Cardiac septum (tissue), 1 donor: ENCODE data around the gene TARBP2. TPM values are rescaled to one million over a fixed set of nuclear protein-coding genes. Genes with fewer than 3 reads are reported as not detected.

Experiments
- DNase-seq: peaks from one replicate; pipeline ENCODE4 v3.0.0-alpha.2; 2020; ENCODE audit warnings: low spot score
- intact Hi-C: fragments of 100-400 bp; cut with DNase I; formaldehyde crosslinking; loops from one replicate; pipeline ENCODE4 v1.14.0; 2022
- total RNA-seq: library from RNA; stranded (reverse); fragmentation: NEBNext Ultra II Directional; extraction: Animal tissue kit (Norgen Biotek cat#: 25700); gene quantifications from one replicate; pipeline ENCODE4 v1.2.1, GENCODE V29; 2021
- donor health status: DM: no; HTN: no; CAD: no.

TARBP2 gene
- total RNA-seq, 1 donor from 2014 or later: 11.6 TPM

GRCh38 chr12:53492188-53492587, 8.9 kb upstream of the TARBP2 start:
- intact Hi-C loops: no loop called here
- no peak for DNase-seq

GRCh38 chr12:53492830-53493609, 8.1 kb upstream of the TARBP2 start:
- DNase-seq: peak; percentile 98
- intact Hi-C loops: no loop called here

GRCh38 chr12:53493610-53494391, 7.3 kb upstream of the TARBP2 start:
- no peak for DNase-seq
- intact Hi-C loops: no loop called here

- intact Hi-C loops: no loop called here
- no peak for DNase-seq
These were observed 5.0 kb upstream of the TARBP2 start for GRCh38 chr12:53495903-53496751.

GRCh38 chr12:53496752-53497032, 4.4 kb upstream of the TARBP2 start:
- intact Hi-C loops: no loop called here
- no peak for DNase-seq

GRCh38 chr12:53497461-53497860, 3.6 kb upstream of the TARBP2 start:
- DNase-seq: no peak
- intact Hi-C loops: no loop called here

- intact Hi-C loops: no loop called here
- DNase-seq: no peak
These were observed 2.9 kb upstream of the TARBP2 start for GRCh38 chr12:53498235-53498630.

- intact Hi-C loops: no loop called here
- peak; percentile 84 for DNase-seq
These were observed 1.6 kb upstream of the TARBP2 start, which contains the start of gene MAP3K12 for GRCh38 chr12:53499266-53500141. MAP3K12 (minus strand) TSS chr12:53499458; CDS start chr12:53487391, 12,067 bp downstream.

- DNase-seq: no peak
- intact Hi-C loops: no loop called here
These were observed 824 bp upstream of the TARBP2 start for GRCh38 chr12:53500142-53500775.

GRCh38 chr12:53501615-53502181, 615 bp downstream of the TARBP2 start:
- intact Hi-C loops: loop anchor here (1.0 kb wide), 1 partner anchor 49 kb away; the partner anchor contains the start of gene PCBP2
- no peak for DNase-seq

GRCh38 chr12:53502331-53502730, 1.2 kb downstream of the TARBP2 start:
- DNase-seq: no peak
- intact Hi-C loops: no loop called here

GRCh38 chr12:53502983-53503728, 2.1 kb downstream of the TARBP2 start:
- no peak for DNase-seq
- intact Hi-C loops: no loop called here

GRCh38 chr12:53504004-53504920, 3.2 kb downstream of the TARBP2 start:
- intact Hi-C loops: no loop called here
- DNase-seq: no peak

- DNase-seq: no peak
- intact Hi-C loops: no loop called here
These were observed 4.0 kb downstream of the TARBP2 start for GRCh38 chr12:53505086-53505485.

- no peak for DNase-seq
- intact Hi-C loops: no loop called here
These were observed 4.7 kb downstream of the TARBP2 start for GRCh38 chr12:53505555-53506449.

GRCh38 chr12:53506450-53506785, 5.3 kb downstream of the TARBP2 start:
- DNase-seq: no peak
- intact Hi-C loops: no loop called here
